NCI-H2107 (cell line): ENCODE measurements around the gene ZNF541.

Source experiments
- DNase-seq: peaks from one replicate; lab custom pipeline; 2025; lab: John Stamatoyannopoulos, UW

ZNF541 gene

DNA sequence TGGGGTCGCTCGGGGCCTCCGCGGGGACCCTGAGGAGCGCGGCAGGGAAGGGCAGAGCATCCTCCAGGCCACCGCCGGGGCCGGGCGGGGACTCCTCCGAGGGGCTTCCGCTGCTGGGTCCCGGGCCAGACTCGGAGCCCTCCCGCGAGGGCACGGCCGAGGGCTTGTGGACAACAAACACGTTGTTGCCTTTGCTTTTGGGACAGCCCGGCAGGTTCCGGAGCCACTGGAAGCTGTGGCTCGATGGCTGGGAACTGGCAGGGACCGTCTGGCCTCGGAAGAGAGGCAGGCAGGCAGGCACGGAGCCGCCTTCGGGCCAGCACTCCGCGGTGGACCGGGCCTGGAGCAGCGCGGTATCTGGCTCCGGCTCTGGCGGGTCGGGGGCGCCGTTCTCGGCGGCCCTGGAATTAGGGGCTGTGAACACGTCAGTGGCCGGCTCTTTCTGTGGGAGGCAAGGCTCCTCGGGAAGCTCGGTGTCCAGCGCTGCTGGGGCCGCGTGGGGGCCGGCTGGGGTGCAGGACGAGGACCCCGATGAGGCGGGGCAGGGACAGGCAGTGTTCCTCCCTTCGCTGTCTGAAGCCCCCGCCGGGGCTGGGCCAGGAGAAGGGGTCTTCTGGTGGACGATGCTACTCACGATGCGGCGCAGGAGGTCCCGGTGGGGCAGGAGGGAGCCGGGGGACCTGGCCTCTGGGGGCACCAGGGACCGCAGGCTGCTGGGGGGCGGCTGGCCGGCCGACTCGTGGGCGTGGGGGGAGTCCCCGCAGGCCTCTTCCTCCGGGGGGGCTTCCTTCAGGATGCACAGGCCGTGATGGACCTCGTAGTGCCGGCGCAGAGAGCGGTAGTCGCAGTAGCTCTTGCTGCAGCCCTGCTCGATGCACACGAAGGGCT lies 27.6 kb downstream of the ZNF541 start:
- DNase-seq: no peak

DNA sequence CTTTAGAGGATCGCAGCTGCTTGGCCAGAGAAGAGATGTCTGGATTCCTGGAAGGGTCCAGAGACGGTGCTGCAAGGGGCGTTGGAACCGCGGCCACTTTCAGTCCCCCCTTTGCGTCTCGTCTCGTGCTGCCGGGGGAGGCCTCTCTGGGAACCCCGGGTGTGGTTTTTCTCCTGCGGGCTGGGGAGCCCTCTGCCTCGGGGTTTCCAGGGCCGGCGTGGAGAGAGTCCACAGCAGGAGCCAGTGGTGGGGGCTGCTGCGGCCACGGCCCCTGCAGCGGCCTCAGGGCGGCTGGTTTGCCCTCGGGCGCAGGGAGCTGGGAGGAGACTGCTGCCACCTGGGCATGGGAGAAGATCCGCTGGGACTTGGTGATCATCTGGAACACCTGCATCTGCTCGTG lies 28.5 kb downstream of the ZNF541 start:
- DNase-seq: no peak

DNA sequence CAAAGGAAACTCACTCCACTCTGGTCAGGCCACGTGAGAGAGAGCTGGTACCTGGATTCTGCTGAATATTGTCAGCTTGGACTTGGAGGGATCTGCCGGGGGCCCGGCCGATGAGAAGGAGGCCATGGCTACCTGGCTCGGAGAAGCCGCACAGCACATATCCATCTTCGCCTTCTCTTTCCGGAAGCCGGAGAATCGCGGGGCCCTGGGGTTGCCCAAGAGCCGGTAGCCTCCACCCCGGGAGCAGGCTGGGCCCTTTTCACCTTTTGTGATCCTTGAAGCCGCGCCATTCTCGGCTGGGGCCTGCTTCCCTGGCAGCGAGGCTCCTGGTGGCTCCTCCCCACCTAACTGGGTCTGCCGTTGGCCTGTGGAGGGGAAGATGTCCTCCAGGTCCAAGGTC lies 28.9 kb downstream of the ZNF541 start:
- DNase-seq: no peak

- no peak for DNase-seq
These were observed 30.9 kb downstream of the ZNF541 start for GRCh38 chr19:47542030-47542475.

GRCh38 chr19:47541518-47541917 lies 31.4 kb downstream of the ZNF541 start:
- DNase-seq: no peak

GRCh38 chr19:47540748-47541147 lies 32.2 kb downstream of the ZNF541 start:
- DNase-seq: no peak

GRCh38 chr19:47539747-47540311 lies 33.1 kb downstream of the ZNF541 start:
- DNase-seq: no peak

DNA sequence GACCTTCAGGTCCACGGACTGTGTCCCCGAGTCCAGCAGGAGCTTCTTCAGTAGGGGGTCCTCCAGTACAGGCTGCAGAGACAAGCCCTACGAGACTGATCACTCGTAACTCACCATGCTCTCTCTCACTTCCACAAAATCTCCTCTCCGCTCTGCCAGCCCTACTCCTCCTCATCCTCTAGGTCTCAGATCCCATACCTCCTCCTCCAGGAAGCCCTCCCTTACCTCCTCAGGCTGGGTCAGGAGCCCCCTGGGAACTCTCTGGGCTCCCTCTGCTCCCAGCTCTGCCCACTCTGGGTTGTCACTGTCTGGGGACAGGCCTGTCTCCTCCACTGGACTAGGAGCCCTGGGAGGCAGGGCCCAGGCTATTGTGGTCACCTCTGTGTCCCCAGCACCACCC lies 34.1 kb downstream of the ZNF541 start:
- no peak for DNase-seq

GRCh38 chr19:47537493-47537892 lies 35.5 kb downstream of the ZNF541 start:
- no peak for DNase-seq

- no peak for DNase-seq
These were observed 38.3 kb downstream of the ZNF541 start for GRCh38 chr19:47534628-47535027.

GRCh38 chr19:47531640-47532387 lies 41.1 kb downstream of the ZNF541 start:
- no peak for DNase-seq

- no peak for DNase-seq
These were observed 43.8 kb downstream of the ZNF541 start for GRCh38 chr19:47529018-47529742.

DNA sequence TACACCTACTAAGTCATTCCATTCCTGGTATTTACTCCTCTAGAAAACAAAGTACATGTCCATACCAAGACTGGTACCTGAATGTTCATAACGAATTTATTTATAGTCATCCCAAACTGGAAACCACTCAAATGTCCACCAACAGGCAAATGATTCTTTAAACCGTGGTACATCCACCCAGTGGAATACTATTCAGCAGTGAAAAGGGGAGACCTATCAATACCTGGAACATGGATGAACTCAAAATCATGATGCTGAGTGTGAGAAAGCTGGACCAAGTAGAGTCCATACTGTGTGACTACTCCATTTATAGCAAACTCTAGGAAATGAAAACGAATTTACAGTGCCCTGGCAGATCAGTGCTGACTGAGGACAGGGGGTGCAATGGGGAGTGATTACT lies 46.1 kb downstream of the ZNF541 start:
- DNase-seq: no peak

GRCh38 chr19:47523473-47523872 lies 49.5 kb downstream of the ZNF541 start:
- no peak for DNase-seq
